HG03565 (cell line): ENCODE results near the gene SCN4B.

Experiments
- ATAC-seq: cut with Tn5 transposase; IDR thresholded peaks from one replicate; pipeline ENCODE4 v1.9.1; 2021; ENCODE audit warnings: mild to moderate bottlenecking, moderate library complexity; ENCODE audit not compliant: unreplicated experiment

The SCN4B gene

DNA sequence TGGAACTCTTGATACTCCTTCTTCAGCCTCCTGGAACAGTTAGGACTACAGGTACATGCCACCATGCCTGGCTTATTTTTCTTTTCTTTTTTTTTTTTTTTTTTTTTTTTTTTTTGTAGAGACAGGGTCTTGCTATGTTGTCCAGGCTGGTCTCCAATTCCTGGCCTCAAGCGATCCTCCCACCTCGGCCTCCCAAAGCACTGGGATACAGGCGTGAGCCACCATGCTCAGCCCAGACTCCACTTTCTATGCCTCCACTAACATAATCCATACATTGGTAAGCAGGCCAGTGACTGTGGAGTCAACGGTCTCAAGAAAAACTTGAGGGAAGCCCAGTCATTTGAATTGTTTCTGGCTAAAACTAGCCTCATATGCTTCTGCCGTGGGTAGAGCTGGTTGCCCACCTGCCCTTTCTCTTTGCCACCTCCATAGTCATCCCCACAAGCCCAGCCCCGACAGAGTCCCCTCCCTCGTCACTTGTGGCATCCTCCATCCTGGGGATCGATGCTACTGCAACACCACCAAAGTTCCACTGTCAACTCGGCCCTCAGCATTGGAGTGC is 21.5 kb upstream of the SCN4B start:
- ATAC-seq: no peak

DNA sequence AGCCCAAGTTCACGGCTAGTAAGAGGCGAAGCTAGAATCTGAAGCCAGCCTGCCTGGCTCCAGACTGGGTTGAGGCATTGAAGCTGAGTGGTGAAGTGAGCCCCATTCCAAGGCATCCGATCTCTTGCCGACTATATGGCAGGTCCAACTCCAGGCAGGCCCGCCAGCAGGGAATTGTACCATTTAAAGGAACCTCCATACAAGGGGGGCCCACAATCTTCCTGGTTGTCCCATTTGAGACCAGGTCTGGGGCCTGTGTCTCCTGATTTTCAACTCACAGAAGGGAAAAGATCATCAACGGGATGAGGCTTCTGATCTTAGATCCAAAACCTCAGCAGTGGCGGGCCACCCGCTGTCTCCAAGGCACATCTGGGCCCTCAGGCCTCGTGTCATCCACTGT is 19.7 kb upstream of the SCN4B start:
- ATAC-seq: no peak

DNA sequence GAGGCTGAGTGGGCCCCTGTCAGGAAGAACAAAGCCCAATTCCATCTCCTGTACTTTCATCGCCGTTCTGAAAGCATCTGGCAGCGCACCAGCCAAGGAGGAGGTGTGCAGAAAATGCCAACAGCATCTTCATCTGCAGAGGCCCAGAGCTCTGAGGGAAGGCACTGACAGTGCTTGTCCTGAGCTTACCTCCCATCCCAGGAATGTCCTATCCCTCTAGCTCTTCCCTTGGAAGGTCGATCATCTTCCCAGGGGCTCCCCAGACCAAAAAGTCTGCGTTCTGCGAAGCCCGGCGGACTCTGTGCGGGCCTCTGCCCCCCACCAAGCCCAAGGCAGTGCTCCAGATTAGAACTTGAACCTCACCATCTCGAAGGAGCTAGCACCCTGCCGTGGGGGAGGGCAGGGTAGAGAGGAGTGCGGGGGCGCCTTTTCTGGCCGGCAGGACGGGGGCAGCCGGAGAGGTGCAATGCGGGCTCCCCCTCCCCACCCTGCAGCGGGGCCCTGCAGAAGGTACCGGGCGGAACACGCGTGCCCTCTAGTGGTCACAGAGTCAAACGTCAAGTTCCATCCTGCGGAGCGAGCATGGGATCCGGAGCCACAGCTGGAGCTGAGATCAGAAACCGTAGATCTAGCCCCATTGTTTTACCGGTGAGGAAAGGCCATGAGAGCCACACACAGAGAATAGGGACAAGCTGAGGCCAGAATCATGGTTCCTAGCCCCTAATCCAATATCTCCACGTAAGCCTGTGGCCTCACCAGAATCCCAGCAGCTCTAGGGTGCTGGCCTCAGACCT is 18.8 kb upstream of the SCN4B start:
- no peak for ATAC-seq

DNA sequence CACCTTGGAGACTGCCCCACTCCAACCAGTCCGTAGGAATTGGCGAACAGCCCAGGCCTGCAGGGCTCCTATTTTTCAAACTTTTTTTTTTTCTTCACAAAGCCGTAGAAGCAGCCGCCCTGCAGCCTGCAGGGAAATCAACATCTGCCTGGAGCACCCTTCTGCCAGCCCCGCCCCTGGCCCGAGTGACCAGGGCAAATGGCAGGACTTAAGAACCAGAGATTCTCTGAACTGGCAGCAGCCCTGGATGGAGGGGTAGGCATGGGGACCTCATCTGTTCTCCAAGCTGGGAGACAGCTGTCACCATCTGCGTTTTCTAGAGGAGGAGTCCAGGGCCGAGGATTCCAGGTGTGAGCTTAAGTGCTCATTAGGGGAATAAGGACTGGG is 18.3 kb upstream of the SCN4B start:
- no peak for ATAC-seq

DNA sequence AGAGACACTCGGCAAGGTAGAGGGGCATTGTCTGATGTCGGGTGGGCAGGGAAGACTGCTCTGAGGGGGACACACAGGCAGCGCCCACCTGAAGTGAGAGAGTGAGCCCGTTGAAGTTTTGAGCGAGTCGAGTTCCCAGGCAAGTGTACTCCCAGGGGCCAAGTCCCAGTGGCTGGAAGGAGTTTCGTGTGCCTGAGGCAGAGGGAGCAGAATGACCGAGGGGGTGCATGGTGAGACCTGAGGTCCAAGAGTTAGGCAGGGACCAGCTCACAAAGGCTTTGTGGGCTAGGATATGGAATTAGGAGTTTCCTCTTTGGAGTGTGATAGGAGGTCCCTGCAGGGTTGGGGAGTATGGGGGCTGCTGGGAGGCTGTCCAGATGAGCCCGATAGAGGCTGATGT is 17.6 kb upstream of the SCN4B start:
- ATAC-seq: no peak

DNA sequence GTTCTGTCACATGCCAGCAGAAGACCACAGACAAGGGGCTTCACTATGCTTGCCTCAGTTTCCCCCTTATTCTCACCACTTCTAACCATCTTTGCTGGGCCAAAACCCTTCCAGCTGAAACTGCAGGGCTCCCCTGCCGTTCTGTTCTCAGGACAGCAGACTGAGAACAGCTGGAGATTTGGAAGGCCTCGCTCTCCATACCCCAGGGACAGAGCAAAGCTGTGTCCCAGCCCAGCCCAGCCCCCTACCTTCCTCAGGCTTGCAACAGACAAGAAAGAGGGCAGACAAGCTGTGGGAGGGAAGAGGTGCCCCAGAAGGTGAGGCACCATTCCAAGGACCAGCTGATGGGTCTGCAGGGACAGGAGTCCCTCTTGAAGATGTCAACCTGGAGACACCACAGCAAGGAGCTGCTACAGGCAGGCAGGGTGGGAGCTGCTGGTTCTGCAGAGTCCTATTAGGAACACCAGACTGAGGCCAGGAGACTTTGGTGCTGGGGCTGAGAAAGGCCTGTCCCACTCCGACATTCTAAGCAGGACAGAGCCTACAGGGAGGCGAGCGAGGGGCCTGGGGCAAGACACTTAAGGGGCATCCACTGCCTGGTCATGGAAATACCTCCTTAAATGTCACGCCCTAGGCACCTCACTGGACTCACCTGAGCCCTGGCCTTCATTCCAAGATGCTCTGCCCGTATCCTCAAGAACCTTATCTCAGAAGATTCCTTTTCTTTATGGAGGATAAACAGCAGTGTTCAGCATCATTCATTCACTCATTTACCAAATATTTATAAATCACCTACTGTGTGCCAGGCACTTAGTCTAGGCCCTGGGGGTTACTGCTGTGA is 16.9 kb upstream of the SCN4B start:
- no peak for ATAC-seq

DNA sequence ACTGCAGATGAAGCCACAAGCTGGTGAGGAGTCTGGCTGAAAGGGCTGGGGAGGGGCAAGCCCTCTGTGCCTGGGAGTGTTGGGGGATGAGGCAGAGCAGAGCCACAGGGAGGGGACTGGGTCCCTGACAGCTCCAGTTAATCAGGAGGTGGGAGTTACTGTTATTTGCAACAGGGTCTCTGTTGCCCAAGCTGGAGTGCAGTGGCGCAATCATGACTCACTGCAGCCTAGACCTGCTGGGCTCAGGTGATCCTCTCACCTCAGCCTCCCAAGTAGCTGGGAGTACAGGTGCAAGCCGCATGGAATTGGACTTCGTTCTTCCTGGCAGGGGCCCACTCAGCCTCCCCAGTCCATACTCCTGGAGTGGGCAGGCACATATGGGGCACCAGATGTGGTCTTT is 16.1 kb upstream of the SCN4B start:
- no peak for ATAC-seq

DNA sequence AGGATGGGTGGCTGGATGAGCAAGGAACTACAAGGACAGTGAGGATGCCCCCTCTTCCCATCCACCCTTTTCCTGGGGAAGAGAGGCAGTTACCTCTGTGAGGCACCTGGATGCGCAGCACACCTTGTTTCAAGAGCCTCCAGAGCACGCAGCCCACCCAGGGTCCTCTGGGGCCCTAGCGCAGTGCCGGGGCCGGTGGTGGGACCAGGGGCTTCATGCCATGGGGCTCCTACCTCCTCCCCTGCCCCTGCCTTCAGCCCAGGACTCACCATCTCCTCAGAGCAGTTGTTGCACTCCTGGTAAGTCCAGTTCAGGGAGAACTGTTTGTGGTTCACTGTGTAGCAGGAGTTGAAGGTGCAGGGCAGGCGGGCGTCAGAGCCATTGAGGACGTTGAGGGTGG is 15.7 kb upstream of the SCN4B start:
- no peak for ATAC-seq

DNA sequence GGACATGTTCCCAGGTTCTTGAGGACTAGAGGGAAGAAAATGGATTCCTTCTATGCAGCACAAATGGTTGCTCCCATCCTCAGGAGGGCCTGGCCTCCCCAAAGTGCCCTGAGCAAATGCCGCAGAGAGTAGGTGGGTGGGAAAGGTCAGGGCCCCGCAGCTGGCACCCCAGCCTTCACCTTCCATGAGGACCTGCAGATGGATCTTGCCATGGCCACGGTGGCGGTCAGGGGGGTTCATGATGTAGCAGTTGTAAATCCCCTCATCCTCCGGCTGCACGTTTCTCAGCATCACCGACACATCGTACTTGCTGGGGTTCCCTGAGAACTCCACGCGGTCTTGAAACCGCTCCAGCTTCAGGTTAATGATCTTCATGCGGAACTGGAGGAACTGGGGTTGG is 15.3 kb upstream of the SCN4B start:
- no peak for ATAC-seq

DNA sequence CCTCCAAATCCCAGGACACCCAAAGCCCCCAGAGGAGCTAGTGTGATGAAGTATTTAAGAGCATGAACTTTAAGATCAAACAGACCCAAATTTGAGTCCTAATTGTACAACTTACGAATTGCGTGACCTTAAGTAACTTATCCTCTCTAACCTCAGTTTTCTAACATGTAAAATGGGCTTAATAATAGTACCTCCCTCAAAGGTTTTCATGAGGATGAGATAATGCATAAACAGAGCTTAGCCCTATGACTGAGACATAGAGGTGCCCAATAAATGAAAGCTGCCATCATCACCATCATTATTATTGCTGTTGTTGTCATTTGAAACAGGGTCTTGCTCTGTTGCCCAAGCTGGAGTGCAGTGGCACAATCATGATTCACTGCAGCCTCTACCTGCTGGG is 14.6 kb upstream of the SCN4B start:
- ATAC-seq: no peak

DNA sequence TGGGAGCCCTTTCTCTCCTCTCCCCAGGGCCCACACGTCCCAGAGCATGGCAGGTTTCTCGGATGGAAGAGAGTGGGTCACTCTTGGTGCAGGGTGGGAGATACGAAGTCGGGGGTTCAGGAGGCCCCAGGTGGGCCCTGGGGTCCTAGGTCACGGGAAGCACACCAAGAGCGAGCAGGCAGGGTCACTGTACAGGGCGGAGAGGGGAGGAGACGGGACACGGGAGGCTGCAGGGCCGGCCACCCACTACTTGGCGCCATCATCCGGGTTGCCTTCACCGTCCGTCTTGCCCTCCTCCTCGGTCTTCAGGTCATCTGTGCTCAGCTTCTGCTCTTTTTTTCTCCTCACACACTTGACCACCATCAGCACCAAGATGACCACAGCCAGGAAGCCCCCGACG is 14.0 kb upstream of the SCN4B start:
- no peak for ATAC-seq

DNA sequence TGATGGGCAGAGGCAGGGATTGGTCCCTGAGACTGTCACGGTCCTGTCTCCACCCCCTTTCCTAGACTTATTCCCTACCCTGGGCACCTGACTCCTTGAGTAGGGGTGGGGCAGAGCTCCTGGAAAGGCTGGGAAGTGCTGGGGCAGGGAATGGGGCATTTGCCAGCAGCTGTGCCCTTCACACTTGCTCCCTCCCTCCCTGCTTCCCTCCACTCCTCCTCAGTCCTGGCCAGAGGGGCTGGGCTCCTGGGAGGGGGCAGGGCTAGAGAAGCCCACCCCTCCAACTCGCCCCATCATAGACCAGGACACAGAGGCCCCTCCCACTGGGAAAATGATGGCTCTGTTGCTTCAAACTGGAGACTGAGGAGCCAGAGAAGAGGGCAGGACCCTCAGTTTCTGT is 12.3 kb upstream of the SCN4B start:
- no peak for ATAC-seq

DNA sequence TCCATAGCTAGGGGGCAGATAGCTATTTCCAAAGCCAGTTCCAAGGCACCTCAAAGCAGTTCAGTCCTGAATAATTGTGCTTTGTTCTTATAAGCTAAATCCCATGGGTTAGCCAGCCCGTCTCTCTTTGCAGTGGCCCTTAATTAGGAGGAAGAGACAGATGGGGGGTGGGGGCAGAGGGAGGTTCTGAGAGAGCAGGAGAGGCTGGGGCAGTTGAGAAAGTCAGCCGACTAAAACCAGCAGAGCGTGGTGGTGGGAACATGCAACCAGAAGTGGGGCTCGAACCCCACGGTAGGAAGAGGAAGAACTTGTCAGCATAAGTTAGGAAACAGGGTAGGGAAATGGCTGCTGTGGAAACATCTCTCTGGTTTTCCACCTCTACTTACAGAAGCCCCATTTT is 10.9 kb upstream of the SCN4B start:
- no peak for ATAC-seq

DNA sequence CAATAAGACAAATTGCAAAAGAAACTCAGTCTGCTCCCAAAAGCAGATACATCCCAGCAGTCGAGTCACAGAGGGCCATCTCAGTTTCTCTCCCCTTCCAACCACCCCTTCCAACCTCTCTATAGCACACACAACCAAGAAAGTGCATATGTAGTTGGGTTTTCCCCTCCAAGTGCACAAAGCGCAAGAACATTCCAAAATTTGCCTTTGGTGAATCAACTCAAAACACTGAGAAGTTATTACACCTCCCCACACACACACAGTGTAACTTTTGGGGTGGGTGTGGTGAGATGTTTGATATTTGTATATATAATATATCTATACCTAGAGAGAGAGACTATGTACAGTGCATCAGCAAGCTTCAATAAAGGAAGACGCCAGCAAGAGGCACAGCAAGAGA is 10.2 kb upstream of the SCN4B start:
- no peak for ATAC-seq

DNA sequence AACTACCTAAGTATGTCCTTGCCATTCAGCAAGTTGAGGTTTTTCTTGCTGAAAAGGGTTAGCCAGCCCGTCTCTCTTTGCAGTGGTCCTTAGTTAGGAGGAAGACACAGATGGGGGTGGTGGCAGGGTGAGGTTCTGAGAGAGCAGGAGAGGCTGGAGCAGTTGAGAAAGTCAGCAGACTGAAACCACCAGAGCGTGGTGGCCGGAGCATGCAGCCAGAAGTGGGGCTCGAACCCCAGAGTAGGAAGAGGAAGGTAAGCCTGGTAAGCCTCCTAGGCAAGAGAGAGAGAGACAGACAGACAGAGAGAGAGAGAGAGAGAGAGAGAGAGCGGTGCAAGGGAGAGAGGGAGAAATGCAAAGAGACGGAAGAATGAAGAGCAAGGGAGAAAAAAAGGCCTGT is 9.2 kb upstream of the SCN4B start:
- ATAC-seq: no peak

DNA sequence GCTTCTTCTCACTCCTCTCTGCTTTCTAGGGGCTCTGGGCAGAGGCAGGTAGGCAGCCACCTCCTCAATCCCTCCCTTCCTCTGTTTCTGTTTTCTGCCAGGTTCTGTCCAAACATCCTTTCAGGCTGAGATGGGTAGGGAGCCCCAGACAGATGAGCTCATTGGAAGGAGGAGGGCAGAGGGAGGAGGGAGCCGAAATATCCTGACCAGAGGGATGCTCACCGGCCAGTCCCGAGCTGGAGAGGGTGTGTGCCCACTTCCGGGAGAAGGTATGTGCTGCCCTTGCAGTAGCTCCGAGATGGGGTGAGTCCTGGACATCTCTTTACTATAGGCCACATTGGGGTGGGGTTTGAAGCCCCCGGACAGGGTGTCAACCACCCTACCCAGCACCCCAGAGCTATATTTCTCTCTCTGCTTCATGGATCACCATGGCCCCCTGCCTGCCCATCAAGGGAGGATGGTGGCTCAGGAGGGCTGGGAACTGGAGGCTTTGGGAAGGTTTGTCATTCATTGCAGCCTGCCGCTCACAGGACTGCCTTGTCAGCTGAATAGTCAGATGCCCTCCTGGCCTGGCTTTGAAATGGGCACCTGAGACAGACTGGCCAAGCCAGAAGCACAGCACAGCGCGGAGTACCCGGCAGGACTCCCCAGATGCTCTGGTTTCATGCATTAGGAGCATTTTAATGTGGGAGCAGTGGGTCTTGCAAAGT is 4.7 kb upstream of the SCN4B start:
- ATAC-seq: no peak

DNA sequence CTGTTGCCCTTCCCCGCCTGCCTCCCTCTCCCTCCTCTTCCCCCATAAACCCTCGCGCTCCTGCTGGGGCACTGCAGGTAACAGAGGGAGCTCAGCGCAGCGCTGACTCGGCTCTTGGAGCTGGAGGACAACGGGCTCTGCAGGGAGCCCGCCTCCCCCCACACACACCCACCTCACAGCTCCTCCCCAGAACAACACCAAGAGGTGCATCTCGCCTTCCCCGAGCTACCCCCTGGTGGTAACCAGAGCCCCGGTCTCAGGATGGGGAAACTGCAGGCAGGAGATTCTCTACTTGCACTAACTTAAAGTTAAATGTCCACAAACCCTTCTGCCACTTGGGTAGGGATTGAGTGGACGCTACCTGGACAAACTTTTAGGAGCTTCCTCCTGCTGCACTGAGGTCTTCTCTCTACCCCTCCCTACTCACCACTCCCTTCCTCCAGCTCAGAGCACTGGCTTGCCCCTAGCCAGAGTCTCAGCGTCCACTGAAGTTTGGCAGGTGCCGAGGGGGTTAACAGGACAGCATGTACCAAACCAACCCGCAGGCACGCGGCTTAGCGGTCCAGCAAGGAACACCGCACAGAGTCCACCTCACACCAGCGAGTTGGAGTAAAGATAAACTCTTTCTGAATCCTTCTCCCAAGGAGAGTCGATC is 4.0 kb upstream of the SCN4B start:
- no peak for ATAC-seq

DNA sequence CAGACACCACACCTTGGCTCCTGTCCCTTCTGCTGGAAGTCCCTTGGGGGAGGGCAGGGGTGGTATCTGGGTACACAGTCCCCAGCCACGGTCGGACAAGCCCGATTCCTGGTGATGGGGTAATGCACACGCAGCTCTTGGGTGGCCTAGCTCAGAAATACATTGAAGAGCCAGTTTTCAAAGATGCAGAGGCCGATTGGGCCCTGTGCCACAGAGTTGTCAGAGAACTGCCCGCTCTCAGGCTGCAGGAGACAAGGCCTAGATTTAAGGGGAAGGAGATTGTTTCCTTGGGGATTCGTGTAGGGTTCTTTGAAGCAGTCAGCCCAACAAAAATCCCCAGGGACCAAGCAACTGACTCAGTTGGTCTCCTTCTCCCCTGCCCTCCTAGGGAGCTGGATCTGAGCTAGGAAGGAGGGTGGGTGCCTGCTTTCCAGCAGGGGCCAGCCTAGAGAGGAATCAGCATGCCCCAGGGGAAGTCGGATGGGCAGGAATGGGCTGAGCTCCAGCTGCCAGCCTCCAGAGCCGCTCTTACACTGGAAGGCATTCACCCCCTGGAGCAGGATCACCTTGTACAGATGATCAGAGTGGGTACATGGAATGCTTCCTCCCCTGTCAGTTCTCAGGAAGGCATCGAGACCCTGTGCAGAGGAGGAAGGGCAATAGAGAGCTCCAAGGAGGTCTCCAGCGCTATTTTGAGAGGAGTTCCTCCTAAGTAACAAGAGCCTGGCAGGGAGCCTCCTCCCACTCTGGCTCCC is 3.3 kb upstream of the SCN4B start:
- no peak for ATAC-seq

DNA sequence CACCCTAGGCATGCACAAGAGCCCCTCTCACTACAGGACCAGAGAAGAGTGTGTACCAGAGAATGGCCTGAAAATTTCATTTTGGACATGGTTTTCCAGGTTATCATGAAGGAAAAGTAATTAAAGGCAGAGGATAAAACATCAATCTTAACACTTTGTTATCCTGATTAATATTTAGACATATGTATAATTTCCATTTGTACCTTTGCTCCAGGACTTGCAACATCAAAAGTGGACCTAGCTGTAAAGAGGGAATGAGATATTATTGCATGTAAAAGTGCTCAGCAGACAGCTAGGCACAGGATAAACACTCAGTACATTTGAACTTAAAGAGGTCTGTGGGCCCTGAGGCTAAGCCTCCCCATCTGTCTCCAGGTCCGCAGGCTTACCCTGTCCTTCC is 2.0 kb upstream of the SCN4B start:
- no peak for ATAC-seq

DNA sequence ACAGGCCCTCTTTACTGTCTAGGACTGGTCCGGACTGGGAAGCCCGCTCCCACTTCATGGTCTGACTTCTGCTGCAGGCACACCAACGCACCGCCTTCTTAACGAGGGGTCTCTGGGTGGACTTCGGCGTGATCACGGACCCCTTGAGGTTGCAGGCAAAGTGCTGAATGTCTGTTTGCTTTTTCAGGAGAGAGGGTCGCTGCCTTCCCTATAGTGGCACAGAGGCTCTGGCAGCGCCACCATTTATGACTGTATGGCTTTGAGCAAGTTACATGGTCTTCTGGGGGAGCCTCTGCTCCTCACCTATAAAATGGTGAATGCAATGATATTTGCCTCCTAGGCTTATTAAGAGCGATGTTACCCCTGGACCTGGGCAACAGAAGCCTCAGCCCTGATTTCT is 1.4 kb upstream of the SCN4B start:
- no peak for ATAC-seq
